HG03432 (cell line): ENCODE data around the gene PLPP4.

Experiments used
- ATAC-seq: cut with Tn5 transposase; IDR thresholded peaks from one replicate; pipeline ENCODE4 v1.9.1; 2021; ENCODE audit warnings: mild to moderate bottlenecking, moderate library complexity; ENCODE audit not compliant: unreplicated experiment

The PLPP4 gene

DNA sequence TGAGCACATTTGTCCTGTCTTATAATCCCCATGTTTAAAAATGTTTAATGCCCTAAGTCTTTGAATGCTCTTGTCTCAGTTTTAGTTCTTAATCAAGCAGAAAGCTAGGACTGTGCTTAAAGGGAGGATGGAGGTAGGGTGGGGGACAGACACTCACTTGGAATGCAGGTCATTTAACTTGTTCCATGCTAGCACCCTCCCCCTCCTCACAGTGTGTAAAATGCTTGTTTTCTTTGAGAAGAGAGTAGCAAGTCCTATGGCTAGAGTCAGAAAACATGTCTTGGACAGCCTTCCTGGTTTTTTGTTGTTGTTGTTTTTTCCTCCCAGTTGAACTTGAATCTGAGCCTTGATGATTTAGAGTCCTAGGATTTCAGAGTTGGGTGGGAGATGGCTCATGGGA is 114.2 kb downstream of the PLPP4 start:
- ATAC-seq: no peak

DNA sequence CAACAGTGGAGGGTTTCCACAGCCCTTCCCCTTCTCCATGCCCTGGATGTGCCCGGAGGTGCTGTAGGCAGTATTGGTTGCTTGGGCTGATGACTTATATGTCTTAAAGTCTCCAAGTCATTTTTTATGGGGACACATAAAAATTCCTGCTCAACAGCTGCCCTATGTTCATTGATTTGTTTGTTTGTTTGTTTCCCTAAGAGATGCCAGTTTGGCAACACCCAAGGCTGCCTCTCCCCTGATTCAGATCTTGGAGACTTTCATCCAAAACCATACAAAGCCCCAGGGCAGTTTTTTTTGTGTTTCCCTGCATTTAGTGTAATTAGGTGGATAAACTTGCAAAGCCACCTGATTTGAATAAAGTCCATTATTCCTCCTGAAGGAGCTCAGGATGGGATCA is 115.3 kb downstream of the PLPP4 start:
- no peak for ATAC-seq

DNA sequence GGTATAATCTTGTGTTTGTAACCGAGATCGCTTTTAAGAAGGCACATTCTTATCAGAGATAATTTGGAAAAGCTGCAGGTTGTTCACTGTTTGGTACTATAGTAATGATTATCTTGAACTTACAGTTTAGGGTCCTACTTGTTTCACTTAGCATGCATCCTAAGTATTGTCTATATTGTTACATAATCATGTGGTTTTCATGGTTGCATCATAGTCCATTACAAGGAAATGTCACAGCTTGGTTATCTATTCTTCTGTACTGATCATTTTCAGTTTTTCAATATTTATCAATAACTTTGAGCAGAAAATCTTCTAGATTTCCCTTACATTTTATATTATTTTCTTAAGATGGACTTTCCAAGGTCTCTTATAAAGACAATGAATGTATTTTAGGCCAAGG is 116.3 kb downstream of the PLPP4 start:
- no peak for ATAC-seq

DNA sequence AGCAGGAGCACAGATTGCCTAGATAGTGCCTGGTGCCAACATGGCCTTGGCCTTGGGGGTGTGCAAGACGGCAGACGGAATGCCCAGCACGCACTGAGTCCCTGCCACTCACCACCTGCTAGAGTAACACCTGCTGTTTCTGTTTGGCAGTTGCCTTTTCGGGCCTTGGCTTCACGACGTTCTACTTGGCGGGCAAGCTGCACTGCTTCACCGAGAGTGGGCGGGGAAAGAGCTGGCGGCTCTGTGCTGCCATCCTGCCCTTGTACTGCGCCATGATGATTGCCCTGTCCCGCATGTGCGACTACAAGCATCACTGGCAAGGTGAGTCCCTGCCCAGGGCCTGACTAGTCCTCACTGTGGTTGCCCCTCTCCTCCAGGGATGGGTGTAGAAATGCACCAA is 118.0 kb downstream of the PLPP4 start:
- no peak for ATAC-seq

DNA sequence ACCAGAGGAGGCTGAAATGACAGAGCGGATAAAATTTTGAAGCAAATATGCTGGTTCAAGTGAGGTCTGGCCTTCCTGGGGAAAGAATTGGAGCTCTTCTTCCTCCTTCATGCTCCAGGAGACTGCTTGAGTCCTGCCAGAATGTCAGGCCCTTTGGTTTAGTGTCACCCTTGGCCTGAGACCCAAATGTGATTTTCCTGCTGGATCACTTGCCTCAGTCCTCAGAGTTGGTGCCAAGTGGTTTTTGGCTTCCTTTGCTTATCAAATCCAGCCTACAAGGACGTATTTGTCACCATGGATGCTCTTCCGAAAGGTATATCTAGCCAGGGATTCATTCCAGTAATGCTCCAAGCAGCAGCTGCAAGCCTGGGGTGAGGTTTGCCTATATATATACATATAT is 118.4 kb downstream of the PLPP4 start:
- ATAC-seq: no peak

DNA sequence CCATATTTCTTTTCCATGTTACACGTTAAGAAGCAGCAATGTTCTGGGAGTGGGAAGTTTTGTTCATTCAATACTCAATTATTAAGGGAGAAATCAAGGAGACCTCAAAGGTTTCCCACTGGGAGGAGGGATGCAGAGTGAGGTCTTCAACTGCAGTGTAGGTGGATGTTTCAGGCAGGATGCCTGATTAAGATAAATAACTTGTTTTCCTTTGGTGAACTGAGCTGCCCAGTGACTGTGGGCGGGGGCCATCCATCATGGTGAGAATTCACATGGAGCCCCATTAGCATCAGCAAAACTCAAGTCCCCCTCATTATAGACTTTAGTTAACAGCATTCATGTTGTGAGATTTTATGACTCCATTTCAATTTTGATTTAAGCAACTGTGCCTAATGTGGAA is 121.1 kb downstream of the PLPP4 start:
- ATAC-seq: no peak

DNA sequence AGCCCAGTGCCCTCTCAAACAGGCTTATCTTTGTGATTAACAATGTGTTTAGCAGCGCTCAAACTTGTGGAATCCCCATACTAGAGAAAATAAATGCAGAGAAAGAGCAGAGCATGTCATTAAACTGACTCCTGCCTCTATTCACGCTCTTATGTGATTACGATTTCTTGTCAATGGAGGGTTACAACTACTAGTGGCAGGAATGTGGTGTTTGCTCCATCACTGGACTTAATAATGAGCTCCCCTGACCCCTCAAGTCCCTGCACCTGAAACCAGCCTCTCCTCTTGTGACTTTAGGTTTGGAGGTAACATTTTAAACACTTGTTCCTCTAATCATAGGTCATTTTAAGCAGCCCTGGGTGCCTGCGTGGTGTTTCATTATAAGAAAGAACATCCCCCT is 121.9 kb downstream of the PLPP4 start:
- no peak for ATAC-seq

DNA sequence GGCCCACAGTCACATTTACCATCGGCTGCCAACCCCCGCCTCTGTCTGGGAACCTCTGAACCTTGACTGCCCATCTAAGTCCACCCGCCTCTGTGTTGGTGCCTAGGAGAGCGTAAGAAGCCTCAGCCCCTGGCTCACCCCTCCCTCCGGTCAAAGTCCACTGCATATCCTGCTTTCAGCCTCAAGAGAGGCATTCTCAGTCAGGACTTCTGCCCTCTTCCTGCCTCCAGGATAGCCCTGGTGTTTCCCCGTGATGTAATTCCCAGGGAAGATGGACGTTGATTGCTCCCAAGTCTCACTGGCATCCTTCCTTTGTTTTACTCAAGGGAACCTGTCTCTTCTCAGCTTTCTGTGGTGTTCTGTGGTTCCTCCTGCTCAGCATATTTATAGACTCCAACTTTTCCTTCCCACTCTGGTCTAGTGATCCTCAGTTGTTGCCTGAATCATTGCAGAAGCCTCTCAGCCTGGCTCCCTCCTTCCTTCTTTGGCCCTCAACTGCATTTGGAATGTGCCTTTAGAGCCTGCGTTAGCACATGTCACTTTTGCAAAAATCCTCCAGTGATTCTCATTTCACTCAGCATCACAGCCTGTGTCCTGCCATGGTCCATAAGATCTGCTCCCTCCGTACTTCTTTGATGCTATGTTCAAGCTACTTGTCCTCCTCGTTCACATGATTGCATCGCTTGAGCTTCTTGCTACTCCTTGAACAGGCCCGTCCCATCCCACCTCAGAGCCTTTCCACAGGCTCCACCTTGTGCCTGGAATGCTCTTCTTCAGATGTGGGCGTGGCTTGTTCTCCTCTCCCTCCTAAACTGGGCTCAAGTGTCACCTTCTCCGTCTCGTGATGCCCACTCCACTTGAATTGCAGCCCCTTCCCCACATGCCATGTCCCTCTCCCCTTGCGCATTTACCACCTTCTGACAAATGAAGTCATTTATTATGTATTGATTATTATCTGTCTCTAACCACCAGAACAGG is 124.2 kb downstream of the PLPP4 start:
- no peak for ATAC-seq

DNA sequence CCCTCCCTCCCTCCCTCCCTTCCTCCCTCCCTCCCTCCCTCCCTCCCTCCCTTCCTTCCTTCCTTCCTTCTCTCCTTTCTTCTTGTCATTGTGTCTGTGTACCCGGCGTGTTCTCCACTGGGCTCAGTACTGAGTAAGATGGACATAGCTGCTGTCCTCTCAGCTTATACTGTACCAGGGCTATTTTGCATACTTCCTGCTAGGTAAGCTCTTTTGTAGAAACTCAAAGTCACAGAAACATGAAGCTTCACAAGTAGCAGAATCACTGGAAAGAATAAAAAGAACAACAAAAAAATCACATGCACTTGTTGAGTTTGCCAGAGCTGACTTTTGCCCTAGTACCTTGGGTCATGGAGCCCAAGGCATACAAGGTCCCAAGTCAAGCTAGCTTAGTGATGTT is 125.7 kb downstream of the PLPP4 start:
- no peak for ATAC-seq

DNA sequence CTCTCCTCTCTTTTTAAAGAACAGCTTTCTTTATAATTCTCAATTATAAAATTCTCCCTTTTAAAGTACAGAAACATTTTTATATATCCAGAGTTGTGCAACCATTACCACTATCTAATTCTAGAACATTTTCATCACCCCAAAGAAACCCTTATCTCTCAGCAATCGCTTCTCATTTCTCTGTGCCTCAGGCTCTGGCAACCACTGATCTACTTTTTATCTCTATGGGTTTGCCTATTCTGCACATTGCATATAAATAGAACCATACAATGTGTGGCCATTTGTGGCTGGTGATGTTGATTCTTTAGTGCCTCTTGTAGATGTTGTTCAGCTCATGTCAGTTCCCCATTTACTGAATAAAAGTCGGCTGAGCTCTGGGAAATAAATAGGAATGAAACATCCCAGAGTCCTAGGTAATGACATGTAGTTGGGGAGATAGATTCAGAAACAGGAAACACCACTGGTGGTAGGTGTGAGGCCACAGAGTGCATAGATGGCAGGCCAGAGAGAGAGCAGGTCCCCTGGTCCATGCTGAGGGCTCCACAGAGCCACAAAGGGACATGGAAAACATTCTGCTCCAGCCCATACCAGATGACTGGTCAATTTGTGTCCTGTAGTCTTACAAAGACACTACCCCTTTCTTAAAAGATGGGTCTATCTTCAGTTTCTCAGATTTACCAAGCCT is 126.5 kb downstream of the PLPP4 start:
- ATAC-seq: no peak

DNA sequence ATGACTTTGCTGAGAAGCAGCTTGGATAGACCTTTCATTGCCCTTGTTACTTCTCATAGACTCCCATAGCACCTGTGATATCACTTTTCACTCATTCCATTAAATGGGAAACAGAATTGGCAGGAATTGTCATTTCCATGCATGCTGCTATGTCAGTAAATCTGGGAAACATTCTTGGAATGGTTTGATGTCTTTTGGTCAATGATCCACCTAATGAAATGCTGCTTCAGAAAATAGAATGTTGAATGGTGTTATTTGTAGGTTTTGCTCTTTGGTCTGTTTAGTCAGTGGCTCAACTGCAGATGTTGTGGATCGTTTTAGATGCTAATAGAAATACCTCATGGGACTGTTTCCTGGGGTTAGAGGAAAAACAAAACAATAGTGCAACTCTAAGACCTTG is 127.8 kb downstream of the PLPP4 start:
- ATAC-seq: no peak

DNA sequence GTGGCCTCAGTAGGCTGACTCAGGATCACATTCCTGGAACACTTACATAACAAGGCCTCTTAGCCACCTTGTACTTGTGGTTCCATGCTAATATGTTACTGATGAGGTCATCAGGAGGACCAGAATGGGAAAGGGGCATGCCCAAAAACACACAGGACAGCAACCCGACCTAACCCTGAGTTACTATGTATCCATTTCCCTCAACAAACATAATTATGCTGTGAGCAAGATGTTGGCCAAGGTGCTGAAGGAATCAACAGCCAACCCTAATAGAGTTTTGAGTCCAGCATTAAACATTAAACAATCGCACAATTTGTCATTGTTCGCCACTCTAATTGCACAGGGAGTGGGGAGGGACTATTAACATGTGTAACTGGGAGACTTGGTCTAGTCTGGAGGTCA is 129.4 kb downstream of the PLPP4 start:
- ATAC-seq: no peak

DNA sequence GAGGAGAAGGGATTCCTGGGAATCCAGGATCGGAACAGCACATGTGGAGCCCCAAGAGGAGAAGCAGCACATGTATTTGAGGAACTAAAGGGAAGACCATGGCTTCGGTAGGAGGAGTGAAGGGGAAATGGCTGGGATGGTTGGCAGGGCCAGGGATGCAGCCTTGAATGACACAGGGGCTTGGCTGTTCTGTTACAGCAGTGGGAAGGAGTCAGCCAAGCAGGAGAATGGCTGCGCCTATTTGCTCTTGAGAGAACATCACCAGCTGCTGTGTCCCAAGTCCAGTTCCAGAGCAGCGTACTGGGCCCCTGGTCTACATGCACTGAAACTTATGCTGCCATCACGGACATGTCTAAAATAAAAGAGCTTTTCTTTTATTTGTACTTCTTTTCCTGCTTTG is 130.0 kb downstream of the PLPP4 start:
- ATAC-seq: no peak

DNA sequence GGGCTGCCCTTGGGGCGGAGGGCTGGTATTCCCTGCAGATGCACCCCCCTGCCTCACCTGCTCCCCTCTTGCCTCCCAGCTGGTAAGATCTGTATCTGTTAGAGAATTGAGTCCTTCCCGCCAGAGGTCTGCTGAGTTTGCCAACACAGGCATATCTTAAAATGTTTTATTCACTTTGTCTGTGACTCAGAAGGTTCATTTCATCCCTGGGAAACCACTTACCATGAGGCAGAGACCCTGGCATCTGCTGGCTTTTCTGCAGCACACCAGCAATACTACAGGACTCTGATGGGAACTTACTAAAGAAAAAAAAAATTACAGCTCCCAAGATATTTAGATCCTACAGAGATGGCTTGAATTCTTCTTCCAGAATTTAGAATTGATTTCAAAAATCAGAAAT is 131.3 kb downstream of the PLPP4 start:
- ATAC-seq: no peak

DNA sequence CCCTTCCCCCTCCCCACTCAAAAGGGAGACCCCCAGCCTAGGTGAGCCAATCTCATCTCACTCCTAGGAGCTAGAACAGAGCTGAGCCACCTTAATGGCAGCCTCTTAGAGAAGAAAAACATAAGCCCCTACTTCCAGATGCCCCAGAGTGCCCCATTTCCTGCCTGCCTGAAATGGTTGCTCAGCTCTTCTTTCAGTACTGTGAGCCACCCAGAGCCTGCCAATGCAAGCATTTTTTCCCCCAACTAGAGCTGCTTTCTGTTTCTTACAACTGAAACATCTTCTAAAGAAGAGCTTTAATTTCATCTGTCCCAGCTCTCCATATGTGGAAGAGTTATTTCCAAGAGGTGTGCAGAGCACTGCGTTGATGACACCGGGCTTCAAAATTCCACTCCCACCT is 136.7 kb downstream of the PLPP4 start:
- no peak for ATAC-seq

DNA sequence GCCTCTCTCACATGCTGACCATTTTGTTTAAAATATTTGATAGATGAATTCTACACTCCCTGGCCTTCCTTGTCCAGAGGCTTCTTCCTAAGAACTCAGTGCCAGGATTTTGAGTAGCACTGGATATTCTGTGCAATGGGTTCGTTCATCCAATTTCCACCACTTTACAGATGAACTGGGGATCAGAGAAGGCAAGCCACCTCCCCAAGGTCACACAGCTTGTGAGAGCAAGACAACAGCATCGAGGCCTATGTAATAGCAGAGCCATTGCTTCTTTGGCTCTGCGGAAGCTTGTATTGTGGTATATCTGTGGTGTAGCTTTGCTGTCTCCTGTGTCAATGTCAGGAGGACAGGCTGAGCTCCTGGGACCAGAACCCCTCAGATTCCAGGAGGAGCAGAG is 140.9 kb downstream of the PLPP4 start:
- ATAC-seq: no peak

DNA sequence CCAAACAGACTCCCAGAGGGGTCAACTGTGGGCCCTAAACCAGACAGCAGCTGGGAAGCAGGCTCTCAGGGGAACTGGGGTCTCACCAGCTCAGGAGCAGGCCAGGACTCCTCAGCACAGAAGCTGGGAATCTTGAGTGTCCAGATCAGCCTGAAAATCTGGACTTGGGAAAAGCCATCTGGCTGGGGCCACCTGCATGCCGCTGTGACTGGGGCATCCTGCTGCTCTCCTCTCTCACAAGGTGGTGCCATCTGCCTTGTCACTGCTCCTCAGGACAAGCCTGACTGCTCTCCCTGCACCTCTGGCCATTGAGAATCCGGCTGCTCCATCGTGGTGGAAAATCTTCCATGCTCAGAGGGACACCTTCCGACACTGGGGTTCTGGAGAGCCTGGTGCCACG is 141.4 kb downstream of the PLPP4 start:
- ATAC-seq: no peak

DNA sequence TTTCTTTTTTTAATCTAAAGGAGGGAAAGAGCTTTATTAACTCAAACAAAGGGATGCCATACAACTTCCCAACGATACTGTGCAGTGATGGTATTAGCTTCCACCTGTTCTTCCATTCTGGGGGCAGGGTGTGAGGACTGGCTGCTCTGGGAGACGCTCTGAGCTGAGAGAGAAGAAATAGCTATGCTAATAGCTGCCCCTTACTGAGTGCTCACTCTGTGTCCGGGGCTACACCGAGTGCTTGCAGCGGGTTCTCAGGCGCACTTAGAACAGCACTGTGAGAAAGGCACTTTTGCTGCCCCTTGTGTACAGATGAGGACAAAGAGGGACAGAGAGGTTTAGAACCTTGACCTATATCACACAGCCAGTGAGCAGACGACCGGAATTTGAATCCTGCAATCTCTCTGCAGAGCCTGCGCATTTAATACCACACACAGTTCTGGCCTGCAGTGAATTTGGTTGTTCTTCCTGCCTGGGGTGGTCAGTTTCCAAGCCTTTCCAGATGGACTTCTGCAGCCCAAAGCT is 142.2 kb downstream of the PLPP4 start:
- no peak for ATAC-seq

DNA sequence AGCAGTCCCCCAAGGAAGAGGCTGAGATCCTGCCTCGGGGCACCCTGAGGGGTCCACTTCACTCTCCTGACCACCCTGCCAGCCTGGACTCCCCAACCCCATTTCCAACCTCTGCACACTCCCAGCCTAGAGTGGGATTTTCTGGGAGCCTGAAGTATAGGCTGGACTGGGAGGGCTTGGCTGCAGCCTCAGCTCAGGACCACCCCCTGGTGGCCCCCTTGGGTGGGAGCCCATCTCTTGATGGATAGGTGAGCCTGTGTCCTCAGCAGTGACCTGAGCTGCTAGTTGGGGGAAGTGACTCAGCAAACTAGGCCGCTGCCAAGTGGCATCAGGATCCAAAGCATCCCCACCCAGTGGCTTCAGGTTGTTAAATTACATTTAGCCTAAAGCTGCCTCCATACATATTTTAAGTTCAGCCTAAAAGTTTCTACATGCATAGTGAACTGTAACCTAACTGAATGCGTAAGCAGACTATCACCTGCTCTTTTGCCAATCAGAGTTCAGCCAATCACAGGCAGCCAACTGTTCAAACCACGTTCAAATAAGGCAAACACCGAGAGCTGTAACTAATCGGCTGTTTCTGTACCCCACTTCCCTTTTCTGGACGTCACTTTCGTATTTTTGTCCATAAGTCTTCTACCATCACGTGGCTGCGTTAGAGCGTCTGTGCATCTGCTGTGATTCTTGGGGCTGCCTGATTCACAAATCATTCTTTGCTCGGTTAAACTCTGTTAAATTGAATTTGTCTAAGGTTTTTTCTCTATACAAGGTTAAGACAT is 144.0 kb downstream of the PLPP4 start:
- ATAC-seq: peak; percentile 39

DNA sequence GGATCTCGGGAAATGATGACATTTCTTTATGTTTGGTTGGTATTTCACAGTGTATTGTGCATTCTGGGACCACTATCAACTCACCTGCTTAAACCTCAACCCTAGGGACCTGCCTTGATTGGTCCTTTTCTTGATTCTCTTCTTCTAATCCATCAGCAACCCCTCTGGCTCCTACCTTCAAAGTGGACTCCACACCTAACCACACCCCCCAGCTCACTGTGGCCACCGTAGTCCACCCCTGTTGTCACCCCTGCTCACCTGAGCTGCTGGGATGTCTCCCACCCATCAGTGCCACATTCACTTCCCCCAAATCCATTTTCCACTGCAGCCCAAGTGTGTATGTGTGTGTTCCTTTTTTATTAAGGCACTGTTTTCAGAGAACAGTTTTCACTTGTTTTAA is 145.0 kb downstream of the PLPP4 start:
- ATAC-seq: no peak

DNA sequence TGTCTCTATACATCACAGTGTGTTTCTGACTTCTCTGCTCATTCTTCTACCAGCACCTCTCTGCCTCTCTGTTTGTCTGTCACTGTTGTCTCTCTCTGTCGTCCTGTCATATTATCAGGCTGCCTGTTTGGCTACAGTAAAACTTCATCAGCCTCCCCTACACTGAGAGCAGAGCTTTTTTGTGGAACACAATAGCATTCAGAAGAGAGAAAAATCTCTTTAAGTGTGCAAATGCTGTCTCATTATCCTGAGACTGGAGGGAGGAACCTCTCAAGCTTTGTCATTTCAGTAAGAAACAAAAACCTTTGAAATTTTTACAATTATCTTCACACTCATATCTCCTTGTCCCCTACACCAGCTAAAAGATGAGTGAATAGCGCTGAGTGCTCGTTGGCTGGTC is 148.4 kb downstream of the PLPP4 start:
- ATAC-seq: no peak
